Measurements from ENCODE around the gene TOE1. TPM values are rescaled to one million over a fixed set of nuclear protein-coding genes. Genes with fewer than 3 reads are reported as not detected.
"Not testable (repeated sequence)": the region's sequence is repeated elsewhere in the genome, so short reads cannot be mapped to it uniquely, and the experiment has no call there.

Gene TOE1
- total RNA-seq, 2 experiments from 2014 or later = 22.1 to 30.2 TPM

DNA sequence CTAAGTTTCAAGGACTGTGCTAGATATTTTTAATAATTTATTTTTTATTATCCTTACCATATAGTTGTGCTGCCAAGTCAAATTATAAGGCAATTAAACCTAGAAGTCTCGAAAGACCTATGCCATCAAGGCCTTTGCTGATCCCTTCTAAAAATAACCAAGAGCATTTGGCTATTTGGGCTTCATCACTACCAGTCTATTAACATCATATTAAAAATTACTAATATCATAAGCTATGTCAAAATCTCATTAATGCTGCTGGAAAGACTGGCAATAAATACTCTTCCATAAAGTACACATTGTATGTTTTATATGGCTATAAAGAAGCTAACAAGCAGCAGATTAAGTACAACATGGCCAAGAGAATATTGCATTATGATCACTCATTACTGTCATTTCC is 43.2 kb downstream of the TOE1 start:
- no peak overlapping the region for H3K4me3 ChIP-seq (ENCODE audit: low read depth, low read length, poor library complexity, severe bottlenecking)
- CTCF ChIA-PET (ENCODE audit: unreplicated experiment) = no interaction called here
- no peak overlapping the region for H3K27ac ChIP-seq (ENCODE audit: low read depth, low read length, poor library complexity, severe bottlenecking)
- H3K79me2 ChIP-seq (ENCODE audit: insufficient read depth, low read depth, low read length) = no peaks in the 10 kb centered on the region
- BruUV-seq (replicated peaks) = no TSS peak
- no peaks in the 10 kb centered on the region for H3K9me2 ChIP-seq (ENCODE audit: insufficient read depth, low read length)
- TF ChIP-seq EZH2phosphoT487 (IDR thresholded peaks at IDR 0.05; ENCODE audit: borderline replicate concordance, low read depth, low read length) (no peak), CTCF (conservative IDR thresholded peaks at IDR 0.05; ENCODE audit: low read length) (no peak)
- no peaks in the 10 kb centered on the region for H4K20me1 ChIP-seq (ENCODE audit: insufficient read depth, low read length)
- no peak for DNase-seq (ENCODE audit: low spot score)
- H3K9me3 ChIP-seq (ENCODE audit: low read length) = no peaks in the 10 kb centered on the region
- no peaks in the 10 kb centered on the region for H3K4me1 ChIP-seq (ENCODE audit: insufficient read depth, low read length, poor library complexity, severe bottlenecking)
- H2AFZ ChIP-seq (ENCODE audit: low read length) = no peak overlapping the region
- POLR2A ChIA-PET = interaction anchor here (0.6 to 1.0 kb wide), 4 partner anchors 9 to 428 kb away, joined by 3 to 4 read pairs (median 3); no protein-coding TSS in a partner anchor
- H3K36me3 ChIP-seq (ENCODE audit: insufficient read depth, low read length) = no peaks in the 10 kb centered on the region
- intact Hi-C loops (cut with micrococcal nuclease; ENCODE audit: unreplicated experiment) = no loop called here
- no peak overlapping the region for H3K4me2 ChIP-seq (ENCODE audit: low read length)

DNA sequence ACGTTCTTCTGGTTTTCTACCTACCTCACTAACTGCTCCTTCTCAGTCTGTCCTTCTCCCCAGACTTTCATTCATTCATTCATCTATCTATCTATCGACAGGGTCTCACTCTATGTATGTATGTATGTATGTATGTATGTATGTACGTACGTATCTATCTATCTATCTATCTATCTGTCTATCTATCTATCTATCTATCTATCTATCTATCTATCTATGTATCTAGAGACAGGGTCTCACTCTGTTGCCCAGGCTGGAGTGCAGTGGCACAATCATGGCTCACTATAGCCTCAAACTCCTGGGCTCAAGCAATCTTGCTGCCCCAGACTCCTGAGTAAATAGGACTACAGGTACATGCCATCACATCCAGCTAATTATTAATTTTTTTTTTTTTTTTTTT is 44.2 kb downstream of the TOE1 start:
- H3K4me1 ChIP-seq (ENCODE audit: insufficient read depth, low read length, poor library complexity, severe bottlenecking); intact Hi-C loops (cut with micrococcal nuclease; ENCODE audit: unreplicated experiment); H3K4me2 ChIP-seq (ENCODE audit: low read length); H4K20me1 ChIP-seq (ENCODE audit: insufficient read depth, low read length); CTCF ChIA-PET (ENCODE audit: unreplicated experiment); H3K9me2 ChIP-seq (ENCODE audit: insufficient read depth, low read length); BruUV-seq (replicated peaks); DNase-seq (ENCODE audit: low spot score); H2AFZ ChIP-seq (ENCODE audit: low read length); H3K36me3 ChIP-seq (ENCODE audit: insufficient read depth, low read length); H3K27ac ChIP-seq (ENCODE audit: low read depth, low read length, poor library complexity, severe bottlenecking); H3K9me3 ChIP-seq (ENCODE audit: low read length); H3K4me3 ChIP-seq (ENCODE audit: low read depth, low read length, poor library complexity, severe bottlenecking); H3K79me2 ChIP-seq (ENCODE audit: insufficient read depth, low read depth, low read length): not testable (repeated sequence)
- POLR2A ChIA-PET = interaction anchor here (0.6 to 0.7 kb wide), 2 partner anchors 7 to 44 kb away, joined by 3 read pairs; no protein-coding TSS in a partner anchor

DNA sequence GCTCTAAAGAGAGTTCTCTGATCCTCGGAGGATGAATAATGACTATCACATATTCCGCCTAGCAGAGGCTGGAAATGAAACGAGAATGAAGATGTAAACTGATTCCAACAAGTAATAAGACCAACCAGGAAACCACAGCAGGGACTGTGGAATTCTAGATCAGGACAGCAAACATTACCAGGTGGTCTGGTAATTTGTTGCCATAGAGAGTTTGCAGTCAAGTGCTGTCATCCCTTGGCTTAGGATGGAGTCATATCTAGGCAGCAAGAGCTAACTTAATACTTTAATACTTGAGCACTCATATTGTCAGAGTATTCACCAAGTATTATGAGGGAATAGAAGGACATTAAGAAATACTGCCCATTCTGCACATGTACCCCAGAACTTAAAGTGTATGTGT is 45.3 kb downstream of the TOE1 start:
- ChIA-PET POLR2A (no interaction called here), CTCF (ENCODE audit: unreplicated experiment) (no interaction called here)
- H3K4me3 ChIP-seq (ENCODE audit: low read depth, low read length, poor library complexity, severe bottlenecking) = no peak overlapping the region
- no peaks in the 10 kb centered on the region for H3K36me3 ChIP-seq (ENCODE audit: insufficient read depth, low read length)
- no peak for DNase-seq (ENCODE audit: low spot score)
- no TSS peak for BruUV-seq (replicated peaks)
- no peaks in the 10 kb centered on the region for H3K9me2 ChIP-seq (ENCODE audit: insufficient read depth, low read length)
- no peak for TF ChIP-seq EZH2phosphoT487 (IDR thresholded peaks at IDR 0.05; ENCODE audit: borderline replicate concordance, low read depth, low read length)
- no peak for TF ChIP-seq CTCF (conservative IDR thresholded peaks at IDR 0.05; ENCODE audit: low read length)
- no peaks in the 10 kb centered on the region for H3K9me3 ChIP-seq (ENCODE audit: low read length)
- H3K79me2 ChIP-seq (ENCODE audit: insufficient read depth, low read depth, low read length) = no peaks in the 10 kb centered on the region
- intact Hi-C loops (cut with micrococcal nuclease; ENCODE audit: unreplicated experiment) = no loop called here
- no peaks in the 10 kb centered on the region for H3K4me1 ChIP-seq (ENCODE audit: insufficient read depth, low read length, poor library complexity, severe bottlenecking)
- H3K27ac ChIP-seq (ENCODE audit: low read depth, low read length, poor library complexity, severe bottlenecking) = no peak overlapping the region
- H4K20me1 ChIP-seq (ENCODE audit: insufficient read depth, low read length) = no peaks in the 10 kb centered on the region
- no peak overlapping the region for H2AFZ ChIP-seq (ENCODE audit: low read length)
- H3K4me2 ChIP-seq (ENCODE audit: low read length) = no peak overlapping the region

Measured in OCI-LY7 (cell line).